Colonic mucosa (tissue), 4 donors: ENCODE results near the gene NRTN. TPM values are rescaled to one million over a fixed set of nuclear protein-coding genes. Genes with fewer than 3 reads are reported as not detected.

ENCODE experiments used
- DNase-seq: peaks from one replicate; pipeline ENCODE4 v3.0.0-alpha.2; 2020
- H3K27ac ChIP-seq: fragments of 200-600 bp; one replicate; pipeline ENCODE4 v1.8.0; 2021
- H3K27me3 ChIP-seq: fragments of 200-600 bp; one replicate; pipeline ENCODE4 v1.8.0; 2021
- H3K36me3 ChIP-seq: fragments of 200-600 bp; one replicate; pipeline ENCODE4 v1.8.0; 2021
- H3K4me1 ChIP-seq: fragments of 200-600 bp; one replicate; pipeline ENCODE4 v1.8.0; 2021; ENCODE audit warnings: mild to moderate bottlenecking
- H3K4me3 ChIP-seq: fragments of 200-600 bp; one replicate; pipeline ENCODE4 v1.8.0; 2021
- H3K9ac ChIP-seq, 2 donors: one replicate each; pipeline ENCODE4 v1.7.0; 2013; ENCODE audit warnings: control low read depth in 2 of 2, low read depth in 2 of 2, low read length in 2 of 2
- H3K9me3 ChIP-seq: fragments of 200-600 bp; one replicate; pipeline ENCODE4 v1.8.0; 2021
- CTCF ChIP-seq: fragments of 200-600 bp; IDR thresholded peaks from one replicate; pipeline ENCODE4 v1.8.0; 2022; ENCODE audit warnings: antibody characterized with exemption, mild to moderate bottlenecking
- intact Hi-C: fragments of 100-400 bp; cut with DNase I; formaldehyde crosslinking; loops from one replicate; pipeline ENCODE4 v1.14.1; 2022
- total RNA-seq, 2 donors: library from RNA; stranded (reverse); fragmentation: NEBNext Ultra II Directional in 1 of 2; extraction: Animal tissue kit (Norgen Biotek cat#: 25700) in 1 of 2; gene quantifications; one replicate each; pipeline ENCODE4 v1.2.1, GENCODE V29; 2021
- donor health status: healthy.
- donor health status: DM: no; HTN: no; CAD: no.
- donor health status: DM: no; HTN: no; CAD: no.

NRTN gene
- total RNA-seq, 2 donors from 2014 or later = 1.8 to 2.9 TPM

- H3K27ac ChIP-seq = no peak overlapping the region
- H3K4me1 ChIP-seq = no peaks in the 10 kb centered on the region
- no peak for TF ChIP-seq CTCF
- H3K9ac ChIP-seq = no peak overlapping the region
- DNase-seq = no peak
- no peak overlapping the region for H3K4me3 ChIP-seq
- no peaks in the 10 kb centered on the region for H3K9me3 ChIP-seq
- H3K27me3 ChIP-seq = no peaks in the 10 kb centered on the region
- intact Hi-C loops = loop anchor here (10.0 kb wide), 1 partner anchor 215 kb away; no protein-coding TSS in a partner anchor
- no peaks in the 10 kb centered on the region for H3K36me3 ChIP-seq
Observed at GRCh38 chr19:5809469-5809868, 4.6 kb downstream of the NRTN start.

GRCh38 chr19:5811117-5811516, 6.2 kb downstream of the NRTN start:
- Histone ChIP-seq H3K9ac (no peak overlapping the region), H3K9me3 (no peaks in the 10 kb centered on the region), H3K4me1 (no peaks in the 10 kb centered on the region), H3K27me3 (no peaks in the 10 kb centered on the region), H3K36me3 (no peaks in the 10 kb centered on the region), H3K27ac (no peak overlapping the region), H3K4me3 (no peak overlapping the region)
- TF ChIP-seq CTCF = no peak
- DNase-seq = no peak
- intact Hi-C loops = no loop called here

GRCh38 chr19:5814123-5814851, 9.4 kb downstream of the NRTN start:
- Histone ChIP-seq H3K4me3 (no peak overlapping the region), H3K27me3 (no peaks in the 10 kb centered on the region), H3K9me3 (no peaks in the 10 kb centered on the region), H3K36me3 (no peaks in the 10 kb centered on the region), H3K4me1 (no peaks in the 10 kb centered on the region), H3K27ac (no peak overlapping the region), H3K9ac (no peak overlapping the region)
- TF ChIP-seq CTCF = no peak
- peak; percentile 55 for DNase-seq
- intact Hi-C loops = no loop called here

DNA sequence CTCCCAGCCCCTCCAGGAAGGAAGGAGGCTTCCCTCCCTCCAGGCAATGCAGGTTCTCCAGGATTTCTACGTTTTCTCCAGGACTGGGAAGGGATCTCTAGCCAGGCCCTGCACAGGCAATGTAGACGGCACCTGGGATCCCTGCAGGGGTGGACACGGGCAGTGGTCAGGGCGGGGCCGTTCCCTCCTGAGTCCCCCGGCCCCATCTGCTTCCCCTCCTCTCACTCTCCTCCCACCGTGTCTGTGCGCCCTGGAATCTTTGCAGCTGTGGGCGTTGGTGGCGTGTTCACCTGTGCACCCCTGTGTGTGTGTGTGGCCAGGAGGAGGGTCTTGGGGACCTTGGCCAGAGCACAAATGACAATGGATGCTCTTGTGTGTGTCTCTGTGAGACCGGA, 10.0 kb downstream of the NRTN start:
- Histone ChIP-seq H3K4me1 (no peaks in the 10 kb centered on the region), H3K27me3 (no peaks in the 10 kb centered on the region), H3K27ac (no peak overlapping the region), H3K36me3 (no peaks in the 10 kb centered on the region), H3K9me3 (no peaks in the 10 kb centered on the region), H3K9ac (no peak overlapping the region), H3K4me3 (no peak overlapping the region)
- TF ChIP-seq CTCF = no peak
- DNase-seq = no peak
- intact Hi-C loops = no loop called here

DNA sequence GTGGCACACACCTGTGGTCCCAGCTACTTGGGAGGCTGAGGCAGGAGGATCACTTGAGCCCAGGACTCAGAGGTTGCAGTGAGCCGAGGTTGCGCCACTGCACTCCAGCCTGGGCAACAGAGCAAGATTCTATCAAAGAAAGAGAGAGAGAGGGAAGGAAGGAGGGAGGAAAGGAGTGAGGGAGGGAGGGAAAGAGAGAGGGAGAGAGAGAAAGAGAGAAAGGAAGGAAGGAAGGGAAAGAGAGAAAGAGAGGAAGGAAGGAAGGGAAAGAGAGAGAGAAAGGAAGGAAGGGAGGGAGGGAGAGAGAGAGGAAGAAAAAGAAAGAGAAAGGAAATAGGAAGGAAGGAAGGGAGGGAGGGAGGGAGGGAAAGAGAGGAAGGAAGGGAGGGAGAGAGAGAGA, 12.4 kb downstream of the NRTN start:
- Histone ChIP-seq H3K4me1 (no peaks in the 10 kb centered on the region), H3K9me3 (no peaks in the 10 kb centered on the region), H3K4me3 (no peak overlapping the region), H3K36me3 (no peaks in the 10 kb centered on the region), H3K27ac (no peak overlapping the region), H3K27me3 (no peaks in the 10 kb centered on the region), H3K9ac (no peak overlapping the region)
- TF ChIP-seq CTCF = no peak
- intact Hi-C loops = no loop called here
- no peak for DNase-seq
